HPDE6-E6E7 (cell line): ENCODE results near the gene ADIPOR1.
A peak's percentile ranks its signal among the peaks of the same experiment; 100 is the strongest.
"Not testable (repeated sequence)": the region's sequence is repeated elsewhere in the genome, so short reads cannot be mapped to it uniquely, and the experiment has no call there.

Source experiments
- DNase-seq: peaks from one replicate; pipeline ENCODE4 v3.0.0; 2011; ENCODE audit warnings: missing footprints; ENCODE audit errors: extremely low spot score

ADIPOR1 gene

GRCh38 chr1:202936409-202936808, 21.7 kb downstream of the ADIPOR1 start:
- DNase-seq: not testable (repeated sequence)

DNA sequence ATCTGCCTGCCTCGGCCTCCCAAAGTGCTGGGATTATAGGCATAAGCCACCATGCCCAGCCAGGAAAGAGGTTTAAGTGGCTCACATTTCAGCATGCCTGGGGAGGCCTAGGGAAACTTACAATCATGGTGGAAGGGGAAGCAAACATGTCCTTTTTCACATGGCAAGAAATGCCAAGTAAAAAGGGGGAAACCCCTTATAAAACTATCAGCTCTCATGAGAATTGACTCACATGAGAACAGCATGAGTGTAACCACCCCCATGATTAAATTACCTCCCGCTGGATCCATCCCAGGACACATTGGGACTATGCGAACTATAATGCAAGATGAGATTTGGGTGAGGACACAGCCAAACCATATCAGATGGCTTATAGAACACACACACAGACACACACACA, 22.3 kb downstream of the ADIPOR1 start:
- no peak for DNase-seq

GRCh38 chr1:202934755-202935154, 23.4 kb downstream of the ADIPOR1 start:
- DNase-seq: no peak

GRCh38 chr1:202932476-202932875, 25.6 kb downstream of the ADIPOR1 start:
- DNase-seq: no peak

DNA sequence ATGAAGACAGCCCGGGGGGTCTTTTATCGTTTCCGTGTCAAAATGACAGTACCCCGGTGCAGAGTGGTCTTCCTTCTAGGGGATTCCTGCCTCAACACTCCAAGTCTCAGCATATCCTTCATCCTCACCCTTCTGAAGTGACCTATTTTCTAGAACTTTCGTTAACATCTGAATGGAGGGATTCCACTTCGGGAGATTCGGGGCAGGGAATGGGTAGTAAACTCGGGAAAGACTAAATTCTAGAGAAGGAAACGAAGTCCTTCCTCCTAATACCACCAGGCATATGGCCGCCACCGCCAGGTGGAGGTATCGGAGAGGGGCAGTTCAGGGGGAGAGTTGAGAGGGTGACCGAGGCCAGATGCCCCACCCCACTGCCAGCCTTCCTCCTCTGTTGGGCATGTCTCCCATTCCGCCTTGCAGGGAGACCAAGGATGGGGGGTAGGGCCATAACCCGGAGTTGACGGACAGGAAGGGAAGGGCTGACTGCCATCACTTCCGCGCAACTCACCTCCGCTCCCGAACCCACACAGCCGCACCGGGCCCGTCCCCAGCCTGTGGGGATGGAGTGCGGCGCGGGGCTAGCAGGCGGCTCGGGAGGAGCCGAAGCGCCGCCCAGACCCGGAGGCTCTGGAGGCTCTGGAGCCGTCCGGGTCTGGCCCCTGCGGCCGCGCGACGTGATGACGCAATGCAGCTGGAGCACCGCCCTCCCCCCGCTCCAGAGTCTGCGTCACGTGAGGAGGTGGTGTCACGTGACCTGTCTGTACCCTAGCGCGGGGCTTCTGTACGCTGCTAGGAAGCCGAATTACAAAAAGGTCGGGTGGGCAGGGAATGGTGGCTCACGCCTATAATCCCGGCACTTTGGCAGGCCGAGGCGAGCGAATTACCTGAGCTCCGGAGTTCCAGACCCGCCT, 31.3 kb downstream of the ADIPOR1 start, which contains the start of gene KLHL12:
KLHL12 (minus strand) TSS at position 654 of the 911 bp plus-strand sequence. CDS start 2,072 bp downstream, outside the sequence.
- peak; percentile 94 for DNase-seq

GRCh38 chr1:202923533-202923932, 34.6 kb downstream of the ADIPOR1 start:
- no peak for DNase-seq

- no peak for DNase-seq
These were observed 38.5 kb downstream of the ADIPOR1 start for GRCh38 chr1:202919615-202920014.

DNA sequence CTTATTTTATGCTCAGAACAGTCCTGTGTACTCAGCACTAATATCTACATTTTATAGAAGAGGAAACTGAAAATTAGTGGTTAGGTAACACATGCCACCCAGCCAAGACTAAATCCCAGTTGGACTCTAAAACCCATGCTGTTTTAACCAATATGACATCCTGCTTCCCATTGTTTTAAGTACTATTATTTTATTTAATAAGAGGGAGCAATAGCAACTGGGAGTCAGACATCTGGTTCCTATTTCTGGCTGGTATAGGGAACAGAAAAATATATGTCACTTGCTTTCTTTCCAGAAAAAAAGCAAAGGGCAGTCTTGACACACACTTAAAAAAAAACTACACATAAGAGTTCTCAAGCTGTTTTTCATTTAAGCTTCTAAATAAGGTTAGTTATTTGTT, 43.0 kb downstream of the ADIPOR1 start:
- no peak for DNase-seq

DNA sequence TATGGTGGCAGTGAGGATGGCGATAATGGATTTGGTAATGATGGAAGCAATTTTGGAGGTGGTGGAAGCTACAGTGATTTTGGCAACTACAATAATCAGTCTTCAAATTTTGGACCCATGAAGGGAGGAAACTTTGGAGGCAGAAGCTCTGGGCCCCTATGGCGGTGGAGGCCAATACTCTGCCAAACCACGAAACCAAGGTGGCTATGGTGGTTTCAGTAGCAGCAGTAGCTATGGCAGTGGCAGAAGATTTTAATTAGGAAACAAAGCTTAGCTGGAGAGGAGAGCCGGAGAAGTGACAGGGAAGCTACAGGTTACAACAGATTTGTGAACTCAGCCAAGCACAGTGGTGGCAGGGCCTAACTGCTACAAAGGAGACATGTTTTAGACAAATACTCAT, 45.6 kb downstream of the ADIPOR1 start:
- not testable (repeated sequence) for DNase-seq

- no peak for DNase-seq
These were observed 48.6 kb downstream of the ADIPOR1 start for GRCh38 chr1:202909494-202909893.

- no peak for DNase-seq
These were observed 49.1 kb downstream of the ADIPOR1 start for GRCh38 chr1:202908998-202909397.

DNA sequence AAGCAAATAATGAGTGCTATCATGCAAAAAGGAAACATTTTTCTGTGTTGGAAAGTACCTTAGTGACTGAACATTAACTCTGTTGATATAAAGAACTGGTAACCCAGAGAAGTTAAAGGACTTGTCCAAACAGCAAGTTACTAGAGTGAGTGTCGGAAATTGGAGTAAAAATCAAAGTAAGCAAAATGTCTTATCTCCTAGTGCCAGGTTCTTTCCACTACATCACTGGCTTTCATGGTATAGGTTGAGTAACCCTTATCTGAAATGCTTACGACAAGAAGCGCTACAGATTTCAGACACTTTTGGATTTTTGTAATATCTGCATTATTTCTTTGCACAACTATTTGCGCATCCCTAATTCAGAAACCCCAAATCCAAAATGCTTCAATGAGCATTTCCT, 52.8 kb downstream of the ADIPOR1 start:
- no peak for DNase-seq

GRCh38 chr1:202903808-202904207, 54.3 kb downstream of the ADIPOR1 start:
- not testable (repeated sequence) for DNase-seq

GRCh38 chr1:202901555-202901954, 56.6 kb downstream of the ADIPOR1 start:
- no peak for DNase-seq

DNA sequence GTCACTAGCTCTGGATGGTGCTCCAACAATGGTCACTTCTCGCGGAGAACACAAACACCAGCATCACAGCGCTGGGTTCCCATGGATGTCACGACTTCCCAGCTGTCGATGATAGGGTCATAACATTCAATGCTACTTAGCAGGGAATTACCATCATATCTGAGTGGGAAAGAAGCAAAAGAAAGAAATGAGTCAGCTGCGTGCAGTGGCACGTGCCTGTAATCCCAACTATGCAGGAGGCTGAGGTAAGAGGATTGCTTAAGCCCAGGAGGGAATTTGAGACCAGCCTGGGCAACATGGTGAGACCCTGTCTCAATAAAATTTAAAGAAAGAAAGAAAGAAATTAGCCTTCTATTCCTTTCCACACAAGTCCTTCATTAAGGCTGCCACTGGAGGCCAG, 65.6 kb downstream of the ADIPOR1 start:
- no peak for DNase-seq
